Smooth muscle cell (in vitro differentiated cells): Measurements from ENCODE around the gene HTRA3. TPM values are rescaled to one million over a fixed set of nuclear protein-coding genes. Genes with fewer than 3 reads are reported as not detected.

Experiments used
- DNase-seq: peaks from one replicate; lab custom pipeline; 2025; ENCODE audit not compliant: unreplicated experiment; lab: John Stamatoyannopoulos, UW
- H2AFZ ChIP-seq: fragments of 200-600 bp; sonication (generic); 2 replicates; pipeline ENCODE4 v1.6.0; 2016; ENCODE audit warnings: antibody characterized with exemption, low read depth, mild to moderate bottlenecking
- H3F3A ChIP-seq: fragments of 200-600 bp; sonication (generic); 2 replicates; pipeline ENCODE4 v1.6.0; 2017; ENCODE audit warnings: antibody characterized with exemption, low read depth
- H3K27ac ChIP-seq: fragments of 200-600 bp; sonication (generic); 2 replicates; pipeline ENCODE4 v1.5.1; 2016; ENCODE audit warnings: low read depth, mild to moderate bottlenecking
- H3K27me3 ChIP-seq: fragments of 200-600 bp; sonication (generic); 2 replicates; pipeline ENCODE4 v1.6.1; 2016; ENCODE audit warnings: low read depth, mild to moderate bottlenecking
- H3K36me3 ChIP-seq: fragments of 200-600 bp; sonication (generic); 2 replicates; pipeline ENCODE4 v1.5.1; 2016; ENCODE audit warnings: low read depth
- H3K4me1 ChIP-seq: fragments of 200-600 bp; sonication (generic); 2 replicates; pipeline ENCODE4 v1.5.1; 2016; ENCODE audit warnings: low read depth
- H3K4me2 ChIP-seq: fragments of 200-600 bp; sonication (generic); 2 replicates; pipeline ENCODE4 v1.6.0; 2016; ENCODE audit warnings: mild to moderate bottlenecking
- H3K4me3 ChIP-seq: fragments of 200-600 bp; sonication (generic); 2 replicates; pipeline ENCODE4 v1.5.1; 2016; ENCODE audit warnings: mild to moderate bottlenecking
- H3K79me2 ChIP-seq: fragments of 200-600 bp; sonication (generic); 2 replicates; pipeline ENCODE4 v1.6.0; 2016; ENCODE audit warnings: low read depth, mild to moderate bottlenecking
- H3K9ac ChIP-seq: fragments of 200-600 bp; sonication (generic); 2 replicates; pipeline ENCODE4 v1.6.0; 2016; ENCODE audit warnings: low read depth
- H3K9me3 ChIP-seq: fragments of 200-600 bp; sonication (generic); replicated peaks from 2 replicates; pipeline ENCODE4 v1.5.1; 2016; ENCODE audit warnings: low read depth
- H4K20me1 ChIP-seq: fragments of 200-600 bp; sonication (generic); 2 replicates; pipeline ENCODE4 v1.6.0; 2016; ENCODE audit warnings: low read depth
- CTCF ChIP-seq: fragments of 200-600 bp; sonication (generic); IDR thresholded peaks from 2 replicates; pipeline ENCODE4 v1.5.1; 2017; ENCODE audit warnings: borderline replicate concordance, mild to moderate bottlenecking, antibody characterized with exemption; ENCODE audit not compliant: insufficient read depth, poor library complexity, severe bottlenecking
- WGBS: methylation state at CpG from one replicate; pipeline ENCODE4 v1.1.7; 2016; ENCODE audit warnings: low lambda C conversion rate; 5-methylcytosine and 5-hydroxymethylcytosine counted together
- polyA plus RNA-seq: library from polyadenylated mRNA; unstranded; fragments of >200 nt; fragmentation: Nextera tagmentation; extraction: Ambion mirVana; gene quantifications from 2 replicates; pipeline ENCODE4 v1.2.1, GENCODE V29; 2016
- total RNA-seq: library from RNA; depleted of rRNA; stranded (reverse); fragments of >200 nt; gene quantifications from 2 replicates; pipeline ENCODE4 v1.2.3, GENCODE V29; 2014

Gene HTRA3
- total and polyA plus RNA-seq, 2 experiments from 2014 or later = 77.7 to 227 TPM

DNA sequence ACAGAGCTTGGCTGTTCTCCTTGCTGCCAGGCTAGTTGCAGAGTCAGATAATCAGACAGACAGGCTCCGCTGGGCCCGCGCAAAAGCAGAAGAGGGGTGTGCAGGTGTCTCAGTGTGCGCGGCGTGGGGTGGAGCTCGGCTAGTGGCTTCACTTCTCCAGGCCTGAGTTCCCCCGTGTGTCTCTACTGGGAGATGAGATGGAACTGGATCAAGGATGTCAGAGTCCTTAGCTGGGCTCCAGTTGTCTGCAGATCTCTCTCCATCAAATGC, 21.1 kb downstream of the HTRA3 start:
- WGBS = 94% methylated on average over 8 of the region's 8 CpGs
- no peaks in the 10 kb centered on the region for H3K36me3 ChIP-seq
- no peak for DNase-seq
- no peaks in the 10 kb centered on the region for H3K9me3 ChIP-seq
- TF ChIP-seq CTCF = no peak
- H2AFZ ChIP-seq = no peak overlapping the region
- no peaks in the 10 kb centered on the region for H3K79me2 ChIP-seq
- H3K4me1 ChIP-seq = no peaks in the 10 kb centered on the region
- no peaks in the 10 kb centered on the region for H4K20me1 ChIP-seq
- no peak overlapping the region for H3K4me3 ChIP-seq
- no peaks in the 10 kb centered on the region for H3F3A ChIP-seq
- no peak overlapping the region for H3K9ac ChIP-seq
- H3K27ac ChIP-seq = no peak overlapping the region
- H3K4me2 ChIP-seq = no peak overlapping the region
- H3K27me3 ChIP-seq = no peaks in the 10 kb centered on the region

DNA sequence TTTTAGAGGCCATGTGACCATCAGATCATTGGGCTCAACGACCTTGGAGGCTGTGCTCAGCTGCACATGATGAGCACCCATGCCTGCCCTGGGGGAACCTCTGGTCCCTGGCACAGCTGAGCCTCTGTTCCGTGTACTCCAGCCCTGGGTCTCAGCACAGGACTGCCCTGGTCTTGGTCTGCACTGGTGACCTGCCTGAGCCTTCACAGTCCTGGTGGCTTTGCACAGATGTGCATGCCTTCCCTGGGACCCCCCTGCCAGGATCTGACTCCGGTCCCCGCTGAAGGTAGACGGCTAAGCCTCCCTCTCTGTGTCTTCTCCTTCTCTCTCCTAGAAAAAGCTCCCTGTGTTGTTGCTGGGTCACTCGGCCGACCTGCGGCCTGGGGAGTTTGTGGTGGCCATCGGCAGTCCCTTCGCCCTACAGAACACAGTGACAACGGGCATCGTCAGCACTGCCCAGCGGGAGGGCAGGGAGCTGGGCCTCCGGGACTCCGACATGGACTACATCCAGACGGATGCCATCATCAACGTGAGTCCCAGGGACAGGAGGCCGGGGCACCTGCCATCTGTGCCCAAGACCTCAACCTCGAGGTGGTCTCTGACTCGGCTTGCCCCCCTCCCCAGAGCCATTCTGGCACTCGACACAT, 21.6 kb downstream of the HTRA3 start:
- no peak for TF ChIP-seq CTCF
- DNase-seq = no peak
- Histone ChIP-seq H3F3A (no peaks in the 10 kb centered on the region), H3K4me2 (no peak overlapping the region), H3K9ac (no peak overlapping the region), H3K4me1 (no peaks in the 10 kb centered on the region), H3K9me3 (no peaks in the 10 kb centered on the region), H4K20me1 (no peaks in the 10 kb centered on the region), H3K27ac (no peak overlapping the region), H2AFZ (no peak overlapping the region), H3K36me3 (no peaks in the 10 kb centered on the region), H3K4me3 (no peak overlapping the region), H3K27me3 (no peaks in the 10 kb centered on the region), H3K79me2 (no peaks in the 10 kb centered on the region)
- WGBS = 90% methylated on average over 21 of the region's 21 CpGs

GRCh38 chr4:8291701-8292477, 22.3 kb downstream of the HTRA3 start:
- Histone ChIP-seq H3K27me3 (no peaks in the 10 kb centered on the region), H4K20me1 (no peaks in the 10 kb centered on the region), H3K9ac (no peak overlapping the region), H3K36me3 (no peaks in the 10 kb centered on the region), H3K4me3 (no peak overlapping the region), H3K27ac (no peak overlapping the region), H3K79me2 (no peaks in the 10 kb centered on the region), H3F3A (no peaks in the 10 kb centered on the region), H3K4me2 (no peak overlapping the region), H3K9me3 (no peaks in the 10 kb centered on the region), H2AFZ (no peak overlapping the region), H3K4me1 (no peaks in the 10 kb centered on the region)
- 94% methylated on average over 19 of the region's 19 CpGs for WGBS
- no peak for DNase-seq
- TF ChIP-seq CTCF = no peak
